Vagina (tissue), 2 donors: ENCODE measurements around the gene CDK15. TPM values are rescaled to one million over a fixed set of nuclear protein-coding genes. Genes with fewer than 3 reads are reported as not detected.

Experiments
- DNase-seq, 2 donors: peaks; one replicate each; pipeline ENCODE4 v3.0.0-alpha.2; 2017; ENCODE audit errors: extremely low spot score in 2 of 2
- H3K27ac ChIP-seq: fragments of 200-600 bp; sonication (generic); one replicate; pipeline ENCODE4 v1.5.1; 2019
- H3K27me3 ChIP-seq: fragments of 200-600 bp; sonication (generic); one replicate; pipeline ENCODE4 v1.5.1; 2019
- H3K36me3 ChIP-seq, 2 donors: fragments of 200-600 bp; sonication (generic); one replicate each; pipeline ENCODE4 v1.5.1; 2017 to 2019
- H3K4me1 ChIP-seq: fragments of 200-600 bp; sonication (generic); one replicate; pipeline ENCODE4 v1.5.1; 2019
- H3K4me3 ChIP-seq, 2 donors: fragments of 200-600 bp; sonication (generic); 1 replicate in 1 of 2; 2 replicates in 1 of 2; pipeline ENCODE4 v1.5.1; 2016 to 2019
- H3K9me3 ChIP-seq: fragments of 200-600 bp; sonication (generic); one replicate; pipeline ENCODE4 v1.5.1; 2019
- POLR2A ChIP-seq, 2 donors: fragments of 450-650 bp; IDR thresholded peaks; one replicate each; pipeline ENCODE4 v1.6.1; 2017; ENCODE audit warnings: antibody characterized with exemption in 2 of 2, mild to moderate bottlenecking in 2 of 2, moderate library complexity in 2 of 2
- POLR2AphosphoS5 ChIP-seq, 2 donors: sonication (generic); formaldehyde crosslinking; IDR thresholded peaks; one replicate each; pipeline ENCODE4 v1.9.0; 2017; ENCODE audit warnings: antibody characterized with exemption in 2 of 2, mild to moderate bottlenecking in 2 of 2, low read depth in 1 of 2; ENCODE audit not compliant: insufficient read depth in 1 of 2
- intact Hi-C: fragments of 100-400 bp; cut with DNase I; formaldehyde crosslinking; loops from one replicate; pipeline ENCODE4 v1.15.1; 2023
- total RNA-seq: library from RNA; depleted of rRNA; stranded (reverse); fragments of >200 nt; gene quantifications from one replicate; pipeline ENCODE4 v1.2.3, GENCODE V29; 2016
- TF ChIP-seq, protein P1 (sequence below), 3 experiments: fragments of 450-650 bp in 2 of 3; fragments of 200-600 bp in 1 of 3; sonication (generic) in 1 of 3; IDR thresholded peaks; one replicate each; pipeline ENCODE4 v1.5.1; 2017 to 2019; ENCODE audit warnings: antibody characterized with exemption in 3 of 3, mild to moderate bottlenecking in 2 of 3, moderate library complexity in 2 of 3

The CDK15 gene
- total RNA-seq, 1 donor from 2014 or later, result not detected

GRCh38 chr2:201833781-201834180 is 27.4 kb downstream of the CDK15 start:
- Histone ChIP-seq H3K4me3 (no peak overlapping the region), H3K27me3 (no peaks in the 10 kb centered on the region), H3K9me3 (no peaks in the 10 kb centered on the region), H3K4me1 (no peaks in the 10 kb centered on the region), H3K27ac (no peak overlapping the region), H3K36me3 (no peaks in the 10 kb centered on the region)
- intact Hi-C loops, result no loop called here
- TF ChIP-seq POLR2A (IDR thresholded peaks at IDR 0.05) (no peak), POLR2AphosphoS5 (IDR thresholded peaks at IDR 0.05; ENCODE audit: insufficient read depth in 1 of 2, low read depth in 1 of 2) (no peak)
- TF ChIP-seq, protein P1, sequence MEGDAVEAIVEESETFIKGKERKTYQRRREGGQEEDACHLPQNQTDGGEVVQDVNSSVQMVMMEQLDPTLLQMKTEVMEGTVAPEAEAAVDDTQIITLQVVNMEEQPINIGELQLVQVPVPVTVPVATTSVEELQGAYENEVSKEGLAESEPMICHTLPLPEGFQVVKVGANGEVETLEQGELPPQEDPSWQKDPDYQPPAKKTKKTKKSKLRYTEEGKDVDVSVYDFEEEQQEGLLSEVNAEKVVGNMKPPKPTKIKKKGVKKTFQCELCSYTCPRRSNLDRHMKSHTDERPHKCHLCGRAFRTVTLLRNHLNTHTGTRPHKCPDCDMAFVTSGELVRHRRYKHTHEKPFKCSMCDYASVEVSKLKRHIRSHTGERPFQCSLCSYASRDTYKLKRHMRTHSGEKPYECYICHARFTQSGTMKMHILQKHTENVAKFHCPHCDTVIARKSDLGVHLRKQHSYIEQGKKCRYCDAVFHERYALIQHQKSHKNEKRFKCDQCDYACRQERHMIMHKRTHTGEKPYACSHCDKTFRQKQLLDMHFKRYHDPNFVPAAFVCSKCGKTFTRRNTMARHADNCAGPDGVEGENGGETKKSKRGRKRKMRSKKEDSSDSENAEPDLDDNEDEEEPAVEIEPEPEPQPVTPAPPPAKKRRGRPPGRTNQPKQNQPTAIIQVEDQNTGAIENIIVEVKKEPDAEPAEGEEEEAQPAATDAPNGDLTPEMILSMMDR (IDR thresholded peaks at IDR 0.05), result no peak
- no peak for DNase-seq

DNA sequence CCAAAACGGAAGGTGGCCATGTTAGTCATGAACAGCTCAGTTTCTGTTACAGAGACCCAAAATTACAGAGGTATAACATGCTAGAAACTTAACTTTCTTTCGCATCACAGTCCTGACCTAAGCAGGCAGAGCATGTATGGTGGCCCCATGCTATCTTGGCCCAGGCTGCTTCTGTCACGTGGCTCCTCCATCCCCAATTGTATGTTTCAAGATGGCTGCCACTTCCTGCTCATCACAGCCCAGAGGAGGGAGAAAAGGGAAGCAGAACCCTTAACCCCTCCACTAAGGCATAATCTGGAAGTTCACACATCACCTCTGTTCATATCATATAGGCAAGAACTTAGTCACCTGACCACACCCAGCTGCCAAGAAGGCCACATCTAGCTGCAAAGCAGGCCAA is 28.7 kb downstream of the CDK15 start:
- TF ChIP-seq POLR2AphosphoS5 (IDR thresholded peaks at IDR 0.05; ENCODE audit: insufficient read depth in 1 of 2, low read depth in 1 of 2), result no peak
- TF ChIP-seq POLR2A (IDR thresholded peaks at IDR 0.05), result no peak
- TF ChIP-seq, protein P1 (IDR thresholded peaks at IDR 0.05), result no peak
- H3K4me1 ChIP-seq, result no peaks in the 10 kb centered on the region
- H3K27me3 ChIP-seq, result no peaks in the 10 kb centered on the region
- DNase-seq, result no peak
- no peaks in the 10 kb centered on the region for H3K36me3 ChIP-seq
- no peaks in the 10 kb centered on the region for H3K9me3 ChIP-seq
- no peak overlapping the region for H3K4me3 ChIP-seq
- H3K27ac ChIP-seq, result no peak overlapping the region
- intact Hi-C loops, result no loop called here

GRCh38 chr2:201837391-201837790 is 31.1 kb downstream of the CDK15 start:
- no peak for TF ChIP-seq POLR2A (IDR thresholded peaks at IDR 0.05)
- TF ChIP-seq, protein P1 (IDR thresholded peaks at IDR 0.05), result no peak
- no peak overlapping the region for H3K27ac ChIP-seq
- H3K9me3 ChIP-seq, result no peaks in the 10 kb centered on the region
- intact Hi-C loops, result no loop called here
- H3K27me3 ChIP-seq, result no peaks in the 10 kb centered on the region
- H3K4me3 ChIP-seq, result no peak overlapping the region
- H3K4me1 ChIP-seq, result no peaks in the 10 kb centered on the region
- DNase-seq, result no peak
- no peaks in the 10 kb centered on the region for H3K36me3 ChIP-seq

GRCh38 chr2:201837824-201838431 is 31.6 kb downstream of the CDK15 start:
- TF ChIP-seq POLR2A (IDR thresholded peaks at IDR 0.05), result no peak
- TF ChIP-seq POLR2AphosphoS5 (IDR thresholded peaks at IDR 0.05; ENCODE audit: insufficient read depth in 1 of 2, low read depth in 1 of 2), result no peak
- TF ChIP-seq, protein P1 (IDR thresholded peaks at IDR 0.05), result no peak
- DNase-seq, result no peak
- H3K4me3 ChIP-seq, result no peak overlapping the region
- H3K4me1 ChIP-seq, result no peaks in the 10 kb centered on the region
- no peaks in the 10 kb centered on the region for H3K27me3 ChIP-seq
- H3K9me3 ChIP-seq, result no peaks in the 10 kb centered on the region
- H3K27ac ChIP-seq, result no peak overlapping the region
- H3K36me3 ChIP-seq, result no peaks in the 10 kb centered on the region
- intact Hi-C loops, result no loop called here

DNA sequence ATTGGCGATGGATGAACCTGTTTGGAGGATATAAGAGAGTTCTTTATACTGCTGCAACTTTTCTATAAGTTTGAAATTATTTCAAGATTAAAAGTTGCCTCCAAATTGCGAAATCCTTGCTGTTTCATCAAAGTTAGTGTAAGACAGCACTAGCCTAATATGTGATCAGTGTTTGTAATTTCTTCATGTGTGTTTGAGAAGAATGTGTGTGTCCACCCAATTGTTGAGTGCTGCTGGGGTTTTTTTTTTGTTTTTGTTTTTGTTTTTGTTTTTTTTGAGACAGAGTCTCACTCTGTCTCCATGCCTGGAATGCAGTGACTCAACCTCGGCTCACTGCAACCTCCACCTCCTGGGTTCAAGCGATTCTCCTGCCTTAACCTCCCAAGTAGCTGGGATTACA is 33.4 kb downstream of the CDK15 start:
- Histone ChIP-seq H3K27ac (no peak overlapping the region), H3K4me1 (no peaks in the 10 kb centered on the region), H3K27me3 (no peaks in the 10 kb centered on the region), H3K36me3 (no peaks in the 10 kb centered on the region), H3K9me3 (no peaks in the 10 kb centered on the region), H3K4me3 (no peak overlapping the region)
- intact Hi-C loops, result no loop called here
- no peak for TF ChIP-seq POLR2A (IDR thresholded peaks at IDR 0.05)
- TF ChIP-seq, protein P1 (IDR thresholded peaks at IDR 0.05), result no peak
- no peak for TF ChIP-seq POLR2AphosphoS5 (IDR thresholded peaks at IDR 0.05; ENCODE audit: insufficient read depth in 1 of 2, low read depth in 1 of 2)
- no peak for DNase-seq
